NOMO-1 treated with dmso at 0.1 percent for 144 hours (cell line): Measurements from ENCODE around the gene CHAC1.

Experiments used
- DNase-seq: peaks from one replicate; lab custom pipeline; 2025; ENCODE audit not compliant: unreplicated experiment; lab: John Stamatoyannopoulos, UW

CHAC1 gene

GRCh38 chr15:40984964-40985363, 31.7 kb downstream of the CHAC1 start:
- DNase-seq: no peak

DNA sequence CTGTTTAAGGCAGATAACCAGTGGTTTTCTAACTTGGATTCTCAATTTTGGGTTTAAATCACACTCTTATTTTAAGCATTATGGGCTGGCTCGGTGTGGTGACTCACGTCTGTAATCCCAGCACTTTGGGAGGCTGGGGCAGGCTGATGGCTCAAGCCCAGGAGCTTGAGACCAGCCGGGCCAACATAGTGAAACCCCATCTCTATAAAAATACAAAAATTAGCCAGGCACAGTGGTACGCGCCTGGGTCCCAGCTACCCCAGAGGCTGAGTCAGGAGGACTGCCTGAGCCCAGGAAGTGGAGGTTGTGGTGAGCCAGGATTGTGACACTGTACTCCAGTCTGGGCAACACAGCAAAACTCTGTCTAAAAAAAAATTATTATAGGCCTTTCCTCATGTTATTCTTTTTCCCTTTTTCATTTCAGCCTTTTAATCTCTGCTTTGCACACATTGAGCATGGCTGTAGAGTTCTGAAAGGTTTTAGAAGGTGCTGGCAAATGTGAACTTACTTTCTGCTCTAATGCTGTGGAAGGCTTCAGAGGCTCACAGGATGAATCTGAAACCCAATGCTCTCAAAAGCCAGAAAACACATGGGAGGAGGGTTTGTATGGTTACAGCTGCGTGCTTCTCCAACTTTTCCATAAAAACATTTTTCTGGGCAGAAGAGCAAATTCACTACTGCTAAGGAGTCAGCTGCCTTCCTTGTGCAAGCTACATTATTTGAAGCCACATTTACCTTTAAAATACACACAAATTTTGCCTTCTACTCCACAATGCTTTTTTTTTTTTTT, 32.5 kb downstream of the CHAC1 start:
- DNase-seq: no peak

GRCh38 chr15:40986820-40987219, 33.5 kb downstream of the CHAC1 start:
- DNase-seq: no peak

DNA sequence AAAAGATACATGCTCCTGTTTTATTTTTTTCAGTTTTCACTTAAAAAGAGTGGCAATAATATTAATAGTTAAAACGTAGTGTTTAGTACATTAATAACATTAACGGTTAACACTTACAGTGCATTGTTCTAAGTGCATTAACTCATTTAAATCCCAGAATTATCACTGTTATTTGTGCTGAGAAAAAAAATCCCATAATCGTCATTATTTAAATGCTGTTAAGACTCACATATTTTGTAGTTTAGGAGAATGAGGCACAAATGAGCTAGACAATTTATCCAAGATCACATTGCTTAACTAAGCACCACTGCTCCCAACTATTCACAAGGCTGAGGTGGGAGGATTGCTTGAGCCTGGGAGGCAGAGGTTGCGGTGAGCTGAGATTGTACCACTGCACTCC, 34.9 kb downstream of the CHAC1 start:
- no peak for DNase-seq

DNA sequence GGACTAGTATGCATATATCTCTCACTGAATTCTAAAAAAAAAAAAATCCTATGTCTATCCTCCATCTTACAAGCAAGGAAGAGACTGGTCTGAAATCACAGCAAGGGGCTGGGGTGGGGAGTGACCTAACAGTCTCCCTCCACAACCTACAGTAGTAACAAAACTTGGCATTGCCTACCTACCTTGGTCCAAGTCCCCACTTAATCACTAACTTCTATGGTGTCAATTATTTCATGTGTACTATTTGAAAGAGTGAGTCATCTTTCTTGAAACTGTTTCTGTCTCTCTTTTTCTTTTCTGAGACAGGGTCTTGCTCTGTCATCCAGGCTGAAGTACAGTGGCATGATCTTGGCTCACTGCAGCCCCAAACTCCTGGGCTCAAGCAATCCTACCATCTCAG, 36.8 kb downstream of the CHAC1 start:
- DNase-seq: no peak

DNA sequence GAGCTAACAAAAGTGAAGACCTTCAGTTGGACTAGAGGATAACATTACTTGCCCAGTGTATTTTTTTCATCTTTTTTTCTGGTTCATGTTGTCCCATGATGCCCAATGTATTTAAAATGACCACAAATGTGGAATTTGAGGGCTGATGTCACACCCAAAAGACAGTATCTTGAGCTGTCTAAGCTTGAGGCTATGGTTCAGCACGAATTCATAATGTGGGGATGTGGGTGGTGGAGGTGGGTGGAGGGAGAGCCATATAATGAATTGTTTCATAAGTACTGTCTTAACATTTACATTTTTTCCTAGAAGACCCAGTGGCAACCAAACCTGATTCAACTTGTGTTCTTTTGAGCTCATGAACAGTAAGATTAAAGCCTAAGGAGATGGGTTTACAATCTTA, 37.5 kb downstream of the CHAC1 start:
- DNase-seq: no peak

- DNase-seq: no peak
Measured at GRCh38 chr15:40991355-40991754, 38.1 kb downstream of the CHAC1 start.

DNA sequence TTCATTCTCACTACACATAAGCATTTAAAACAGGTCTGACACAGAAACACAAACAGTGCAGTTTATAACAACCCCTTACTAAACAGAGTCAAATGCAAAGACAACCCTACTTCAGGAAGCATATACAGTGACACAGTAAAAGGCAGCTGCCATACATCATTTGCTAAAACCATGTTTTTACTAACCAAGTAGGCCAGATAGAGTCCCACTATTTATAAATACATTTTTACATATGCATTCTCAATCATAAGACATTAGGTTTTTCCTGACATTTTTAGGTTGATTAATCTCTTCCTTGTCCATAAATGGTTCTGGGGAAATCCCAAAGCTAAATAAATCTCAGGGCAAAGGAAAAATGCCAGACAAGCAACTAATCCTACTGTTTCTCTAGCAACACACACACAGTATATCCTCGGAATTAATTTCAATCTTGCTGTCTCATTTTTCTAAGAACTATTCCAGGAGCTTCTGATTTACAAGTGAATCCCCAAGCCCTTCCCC, 39.0 kb downstream of the CHAC1 start:
- no peak for DNase-seq

DNA sequence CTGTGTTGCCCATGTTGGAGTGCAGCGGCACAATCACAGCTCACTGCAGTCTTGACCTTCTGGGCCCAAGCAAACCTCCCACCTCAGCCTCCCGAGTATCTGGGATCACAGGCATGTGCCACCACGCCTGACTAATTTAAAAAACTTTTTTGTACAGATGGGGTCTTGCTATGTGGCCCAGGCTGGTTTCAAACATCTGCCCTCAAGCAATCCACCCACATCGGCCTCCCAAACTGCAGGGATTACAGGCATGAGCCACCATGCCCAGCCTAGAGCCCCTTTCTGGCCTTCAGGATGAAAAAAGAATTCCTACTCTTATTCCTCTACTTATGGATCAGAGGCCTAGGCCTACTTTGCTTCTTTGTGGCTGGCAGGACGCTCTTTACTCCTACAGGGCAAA, 39.6 kb downstream of the CHAC1 start:
- no peak for DNase-seq

- DNase-seq: no peak
Measured at GRCh38 chr15:40995656-40996055, 42.4 kb downstream of the CHAC1 start.

GRCh38 chr15:40999190-40999589, 45.9 kb downstream of the CHAC1 start:
- no peak for DNase-seq

GRCh38 chr15:41001524-41002214, 48.4 kb downstream of the CHAC1 start:
- DNase-seq: no peak

DNA sequence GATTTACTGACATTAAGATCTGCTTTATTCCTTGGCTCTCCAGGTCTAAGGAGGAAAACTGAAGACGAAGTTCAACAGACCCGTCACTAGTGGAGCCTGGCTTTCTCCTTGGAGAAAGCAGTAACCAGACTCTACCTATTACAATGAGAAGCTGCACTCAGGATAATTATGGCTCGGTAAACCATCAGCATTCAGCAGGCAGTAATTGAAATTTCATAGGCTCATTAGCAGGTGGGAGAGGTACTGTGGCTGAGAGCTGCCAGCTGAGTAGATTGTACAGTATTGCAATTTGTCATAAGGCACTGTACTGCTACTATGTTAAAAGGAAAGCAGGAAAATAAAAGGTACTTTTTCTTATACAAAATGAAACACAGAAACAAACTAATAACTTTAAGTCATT, 51.2 kb downstream of the CHAC1 start:
- DNase-seq: no peak
